Activated naive CD8-positive, alpha-beta T cell treated with anti-CD3 and anti-CD28 coated beads for 36 hours (primary cell): ENCODE data around the gene ARSI. TPM values are rescaled to one million over a fixed set of nuclear protein-coding genes. Genes with fewer than 3 reads are reported as not detected.

Source experiments
- DNase-seq: peaks from one replicate; pipeline ENCODE4 v3.0.0; 2021
- H3K27ac Mint-ChIP-seq: one replicate; pipeline ENCODE4 v1.8.0; 2022; ENCODE audit warnings: mild to moderate bottlenecking, moderate library complexity, mixed read lengths
- H3K27me3 Mint-ChIP-seq: one replicate; pipeline ENCODE4 v1.8.0; 2022; ENCODE audit warnings: mild to moderate bottlenecking, mixed read lengths
- H3K36me3 Mint-ChIP-seq: one replicate; pipeline ENCODE4 v1.8.0; 2021; ENCODE audit warnings: mild to moderate bottlenecking, mixed read lengths
- H3K4me1 Mint-ChIP-seq: one replicate; pipeline ENCODE4 v1.8.0; 2021; ENCODE audit warnings: mixed read lengths
- H3K4me3 Mint-ChIP-seq: one replicate; pipeline ENCODE4 v1.8.0; 2022; ENCODE audit warnings: mild to moderate bottlenecking, moderate library complexity, mixed read lengths
- H3K9me3 Mint-ChIP-seq: one replicate; pipeline ENCODE4 v1.8.0; 2022; ENCODE audit warnings: mixed read lengths
- total RNA-seq, 2 experiments: library from RNA; stranded (reverse); gene quantifications; one replicate each; pipeline ENCODE4 v1.2.3, GENCODE V29; 2021

The ARSI gene
- total RNA-seq, 2 experiments from 2014 or later, result not detected

GRCh38 chr5:150246835-150247234 lies 55.9 kb downstream of the ARSI start:
- no peaks in the 10 kb centered on the region for H3K4me1 Mint-ChIP-seq
- no peaks in the 10 kb centered on the region for H3K9me3 Mint-ChIP-seq
- no peak for DNase-seq
- no peak overlapping the region for H3K4me3 Mint-ChIP-seq
- no peak overlapping the region for H3K27ac Mint-ChIP-seq
- no peaks in the 10 kb centered on the region for H3K36me3 Mint-ChIP-seq
- H3K27me3 Mint-ChIP-seq, result no peaks in the 10 kb centered on the region

GRCh38 chr5:150246429-150246828 lies 56.3 kb downstream of the ARSI start:
- Mint-ChIP-seq H3K9me3 (no peaks in the 10 kb centered on the region), H3K27ac (no peak overlapping the region)
- no peak for DNase-seq

More at GRCh38 chr5:150246429-150246828, 56.3 kb downstream of the ARSI start:
- H3K27me3 Mint-ChIP-seq, result no peaks in the 10 kb centered on the region
- no peaks in the 10 kb centered on the region for H3K4me1 Mint-ChIP-seq
- no peak overlapping the region for H3K4me3 Mint-ChIP-seq
- H3K36me3 Mint-ChIP-seq, result no peaks in the 10 kb centered on the region

Other genes starting within 250 kb of the ARSI start
- not detected for gene CSF1R, start 216.4 kb downstream of the ARSI start, total RNA-seq
- 1 to 10 TPM; 1.1 to 1.5 TPM for gene PDGFRB, start 147.1 kb downstream of the ARSI start, total RNA-seq
- gene CDX1, start 136.1 kb downstream of the ARSI start, total RNA-seq, result not detected
- gene SLC6A7, start 112.8 kb downstream of the ARSI start, total RNA-seq, result not detected
- gene CAMK2A, start 13.1 kb downstream of the ARSI start, total RNA-seq, result not detected
- 100 to 1,000 TPM; 138 to 140 TPM for gene TCOF1, start 54.8 kb upstream of the ARSI start, total RNA-seq
- 100 to 1,000 TPM; 290 to 294 TPM for gene CD74, start 110.0 kb upstream of the ARSI start, total RNA-seq
- 1,000 to 10,000 TPM; 2,978 to 3,004 TPM for gene RPS14, start 146.8 kb upstream of the ARSI start, total RNA-seq
- gene NDST1, start 205.2 kb upstream of the ARSI start, total RNA-seq, result 1 to 10 TPM; 7.1 to 7.3 TPM